ENCODE data around the gene DOCK10. TPM values are rescaled to one million over a fixed set of nuclear protein-coding genes. Genes with fewer than 3 reads are reported as not detected.
A peak's percentile ranks its signal among the peaks of the same experiment; 100 is the strongest.

Gene DOCK10
- total RNA-seq, 1 experiment from 2014 or later: 2.9 TPM

DNA sequence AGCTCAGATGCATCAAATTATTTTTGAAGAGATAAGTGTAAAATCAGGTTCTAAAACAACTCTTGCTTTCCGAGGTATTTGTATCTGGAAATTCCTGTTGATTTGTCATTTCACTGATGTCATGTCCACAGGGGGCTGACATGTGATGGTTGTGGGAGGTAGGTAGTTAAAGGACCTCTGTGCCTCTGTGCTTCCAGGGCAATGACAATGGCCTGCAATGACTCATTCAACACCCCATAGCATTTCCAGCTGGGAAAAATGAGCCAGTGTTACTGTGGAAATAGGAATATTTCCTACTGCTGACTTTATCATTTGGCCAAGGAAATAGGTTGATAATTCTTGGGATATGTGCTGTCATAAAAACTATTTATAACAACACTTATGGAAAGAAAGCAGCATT is 239.9 kb downstream of the DOCK10 start:
- ATAC-seq: 0 out of 2 replicates have a peak, but pooled peaks have one; percentile 38
- Mint-ChIP-seq H3K27ac (no peak overlapping the region), H3K4me3 (no peak overlapping the region), H3K9me3 (no peaks in the 10 kb centered on the region), H3K27me3 (ENCODE audit: low read depth) (no peaks in the 10 kb centered on the region), H3K36me3 (no peaks in the 10 kb centered on the region), H3K4me1 (peaks cover 6% of the 10 kb centered on the region; the same call in 1 of the 2 replicates)
- ChIA-PET POLR2A (no interaction called here), CTCF (no interaction called here)
- TF ChIP-seq SOX15 (CRISPR knock-in tag; IDR thresholded peaks at IDR 0.05) (no peak), GRHL2 (CRISPR knock-in tag; IDR thresholded peaks at IDR 0.05; ENCODE audit: insufficient replicate concordance, severe bottlenecking) (no peak), SP1 (CRISPR knock-in tag; conservative IDR thresholded peaks at IDR 0.05) (no peak), AFF4 (CRISPR knock-in tag; IDR thresholded peaks at IDR 0.05; ENCODE audit: borderline replicate concordance) (no peak), AR (CRISPR knock-in tag; IDR thresholded peaks at IDR 0.05) (no peak), ERG (CRISPR knock-in tag; IDR thresholded peaks at IDR 0.05) (no peak), TEAD4 (CRISPR knock-in tag; IDR thresholded peaks at IDR 0.05) (no peak), USF2 (CRISPR knock-in tag; IDR thresholded peaks at IDR 0.05) (no peak), ZNF396 (CRISPR knock-in tag; IDR thresholded peaks at IDR 0.05; ENCODE audit: borderline replicate concordance) (no peak), NR1H2 (CRISPR knock-in tag; IDR thresholded peaks at IDR 0.05) (no peak), ZNF263 (CRISPR knock-in tag; IDR thresholded peaks at IDR 0.05; ENCODE audit: low read depth) (no peak), RELA (CRISPR knock-in tag; IDR thresholded peaks at IDR 0.05; ENCODE audit: borderline replicate concordance) (no peak)
- TF ChIP-seq, protein P1, sequence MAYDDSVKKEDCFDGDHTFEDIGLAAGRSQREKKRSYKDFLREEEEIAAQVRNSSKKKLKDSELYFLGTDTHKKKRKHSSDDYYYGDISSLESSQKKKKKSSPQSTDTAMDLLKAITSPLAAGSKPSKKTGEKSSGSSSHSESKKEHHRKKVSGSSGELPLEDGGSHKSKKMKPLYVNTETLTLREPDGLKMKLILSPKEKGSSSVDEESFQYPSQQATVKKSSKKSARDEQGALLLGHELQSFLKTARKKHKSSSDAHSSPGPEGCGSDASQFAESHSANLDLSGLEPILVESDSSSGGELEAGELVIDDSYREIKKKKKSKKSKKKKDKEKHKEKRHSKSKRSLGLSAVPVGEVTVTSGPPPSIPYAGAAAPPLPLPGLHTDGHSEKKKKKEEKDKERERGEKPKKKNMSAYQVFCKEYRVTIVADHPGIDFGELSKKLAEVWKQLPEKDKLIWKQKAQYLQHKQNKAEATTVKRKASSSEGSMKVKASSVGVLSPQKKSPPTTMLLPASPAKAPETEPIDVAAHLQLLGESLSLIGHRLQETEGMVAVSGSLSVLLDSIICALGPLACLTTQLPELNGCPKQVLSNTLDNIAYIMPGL (CRISPR knock-in tag; IDR thresholded peaks at IDR 0.05): no peak
- TF ChIP-seq, protein P2, sequence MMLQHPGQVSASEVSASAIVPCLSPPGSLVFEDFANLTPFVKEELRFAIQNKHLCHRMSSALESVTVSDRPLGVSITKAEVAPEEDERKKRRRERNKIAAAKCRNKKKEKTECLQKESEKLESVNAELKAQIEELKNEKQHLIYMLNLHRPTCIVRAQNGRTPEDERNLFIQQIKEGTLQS (CRISPR knock-in tag; conservative IDR thresholded peaks at IDR 0.05): no peak
- no peak for DNase-seq (ENCODE audit: low spot score)

GRCh38 chr2:224801360-224801759 is 240.9 kb downstream of the DOCK10 start:
- Mint-ChIP-seq H3K9me3 (no peaks in the 10 kb centered on the region), H3K4me1 (peaks cover 6% of the 10 kb centered on the region; the same call in 1 of the 2 replicates), H3K27me3 (ENCODE audit: low read depth) (no peaks in the 10 kb centered on the region), H3K36me3 (no peaks in the 10 kb centered on the region), H3K27ac (no peak overlapping the region), H3K4me3 (no peak overlapping the region)
- CTCF ChIA-PET: no interaction called here
- POLR2A ChIA-PET: no interaction called here
- ATAC-seq (no peak), DNase-seq (ENCODE audit: low spot score) (no peak)
- TF ChIP-seq CDX4 (CRISPR knock-in tag; IDR thresholded peaks at IDR 0.05; ENCODE audit: borderline replicate concordance) (no peak), USF2 (CRISPR knock-in tag; IDR thresholded peaks at IDR 0.05) (no peak), TCF7 (CRISPR knock-in tag; IDR thresholded peaks at IDR 0.05; ENCODE audit: low read depth) (no peak), CREB1 (CRISPR knock-in tag; IDR thresholded peaks at IDR 0.05) (no peak), SMAD3 (CRISPR knock-in tag; IDR thresholded peaks at IDR 0.05; ENCODE audit: borderline replicate concordance) (no peak)
- TF ChIP-seq, protein P3, sequence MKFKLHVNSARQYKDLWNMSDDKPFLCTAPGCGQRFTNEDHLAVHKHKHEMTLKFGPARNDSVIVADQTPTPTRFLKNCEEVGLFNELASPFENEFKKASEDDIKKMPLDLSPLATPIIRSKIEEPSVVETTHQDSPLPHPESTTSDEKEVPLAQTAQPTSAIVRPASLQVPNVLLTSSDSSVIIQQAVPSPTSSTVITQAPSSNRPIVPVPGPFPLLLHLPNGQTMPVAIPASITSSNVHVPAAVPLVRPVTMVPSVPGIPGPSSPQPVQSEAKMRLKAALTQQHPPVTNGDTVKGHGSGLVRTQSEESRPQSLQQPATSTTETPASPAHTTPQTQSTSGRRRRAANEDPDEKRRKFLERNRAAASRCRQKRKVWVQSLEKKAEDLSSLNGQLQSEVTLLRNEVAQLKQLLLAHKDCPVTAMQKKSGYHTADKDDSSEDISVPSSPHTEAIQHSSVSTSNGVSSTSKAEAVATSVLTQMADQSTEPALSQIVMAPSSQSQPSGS (CRISPR knock-in tag; IDR thresholded peaks at IDR 0.05; ENCODE audit: borderline replicate concordance, low read depth): no peak
